Mucosa of descending colon (tissue), 3 donors: ENCODE data around the gene MMD2. TPM values are rescaled to one million over a fixed set of nuclear protein-coding genes. Genes with fewer than 3 reads are reported as not detected.

Experiments used
- ATAC-seq: fragments of 200-7000 bp; cut with Tn5 transposase; one replicate; pipeline ENCODE4 v1.9.1; 2020; ENCODE audit warnings: mild to moderate bottlenecking, moderate library complexity
- DNase-seq, 3 donors: peaks; one replicate each; pipeline ENCODE4 v3.0.0-alpha.2; 2020
- H3K36me3 ChIP-seq: fragments of 200-600 bp; one replicate; pipeline ENCODE4 v1.8.0; 2021; ENCODE audit warnings: low read depth, mild to moderate bottlenecking
- H3K4me1 ChIP-seq: fragments of 200-600 bp; one replicate; pipeline ENCODE4 v1.8.0; 2021; ENCODE audit warnings: low read depth, mild to moderate bottlenecking
- H3K4me3 ChIP-seq: fragments of 200-600 bp; one replicate; pipeline ENCODE4 v1.8.0; 2021; ENCODE audit warnings: mild to moderate bottlenecking
- H3K9me3 ChIP-seq: fragments of 200-600 bp; one replicate; pipeline ENCODE4 v1.8.0; 2021; ENCODE audit warnings: mild to moderate bottlenecking
- CTCF ChIP-seq: fragments of 200-600 bp; IDR thresholded peaks from one replicate; pipeline ENCODE4 v1.8.0; 2022; ENCODE audit warnings: antibody characterized with exemption, mild to moderate bottlenecking
- intact Hi-C, 2 donors: fragments of 100-400 bp; cut with DNase I in 1 of 2; cut with micrococcal nuclease in 1 of 2; formaldehyde crosslinking; loops; one replicate each; pipeline versions ENCODE4 v1.11.0 to v1.11.1; 2022; cut with DNase I, micrococcal nuclease
- total RNA-seq, 3 donors: library from RNA; stranded (reverse); fragmentation: NEBNext Ultra II Directional in 2 of 3; extraction: Animal tissue kit (Norgen Biotek cat#: 25700) in 2 of 3; gene quantifications; one replicate each; pipeline versions ENCODE4 v1.2.1 to v1.2.4, GENCODE V29; 2021 to 2023
- donor health status: DM: no; HTN: no; CAD: no; lungs with moderate emphysema.
- donor health status: DM: no; HTN: no; CAD: no.
- donor health status: DM: no; HTN: yes; CAD: no.

MMD2 gene
- total RNA-seq, 3 donors from 2014 or later = 0.47 TPM; not detected in 2

- intact Hi-C loops = no loop called here
- Histone ChIP-seq H3K4me3 (no peak overlapping the region), H3K4me1 (no peaks in the 10 kb centered on the region), H3K9me3 (no peaks in the 10 kb centered on the region), H3K36me3 (no peaks in the 10 kb centered on the region)
- no peak for ATAC-seq
- no peak for TF ChIP-seq CTCF
- no peak for DNase-seq
Measured at GRCh38 chr7:4868493-4868892, 90.5 kb downstream of the MMD2 start.

GRCh38 chr7:4866528-4867496 is 92.2 kb downstream of the MMD2 start:
- no peaks in the 10 kb centered on the region for H3K4me1 ChIP-seq
- no peak overlapping the region for H3K4me3 ChIP-seq
- H3K9me3 ChIP-seq = no peaks in the 10 kb centered on the region
- no peak for TF ChIP-seq CTCF
- ATAC-seq (no peak), DNase-seq (no peak)
- intact Hi-C loops = no loop called here
- H3K36me3 ChIP-seq = no peaks in the 10 kb centered on the region

- DNase-seq (no peak), ATAC-seq (no peak)
- Histone ChIP-seq H3K4me3 (no peak overlapping the region), H3K9me3 (no peaks in the 10 kb centered on the region), H3K36me3 (no peaks in the 10 kb centered on the region), H3K4me1 (no peaks in the 10 kb centered on the region)
- intact Hi-C loops = no loop called here
- no peak for TF ChIP-seq CTCF
Measured at GRCh38 chr7:4862156-4862555, 96.8 kb downstream of the MMD2 start.

- intact Hi-C loops = no loop called here
- ATAC-seq (no peak), DNase-seq (no peak)
- H3K4me1 ChIP-seq = no peaks in the 10 kb centered on the region
- no peak within 1 kb of the TSS for H3K4me3 ChIP-seq
- H3K36me3 ChIP-seq = no peaks in the 10 kb centered on the region
- no peak for TF ChIP-seq CTCF
- H3K9me3 ChIP-seq = no peaks in the 10 kb centered on the region
Measured at GRCh38 chr7:4861673-4862072, 97.3 kb downstream of the MMD2 start, which contains the start of gene PAPOLB. Gene PAPOLB (minus strand): TSS chr7:4862030. CDS start chr7:4861810, 220 bp downstream.

- Histone ChIP-seq H3K9me3 (no peaks in the 10 kb centered on the region), H3K4me1 (no peaks in the 10 kb centered on the region), H3K4me3 (no peak overlapping the region), H3K36me3 (no peaks in the 10 kb centered on the region)
- intact Hi-C loops = no loop called here
- no peak for ATAC-seq
- TF ChIP-seq CTCF = no peak
- DNase-seq = no peak
Measured at GRCh38 chr7:4861227-4861626, 97.8 kb downstream of the MMD2 start.
